ENCODE data around the gene MEIOSIN.

DNA sequence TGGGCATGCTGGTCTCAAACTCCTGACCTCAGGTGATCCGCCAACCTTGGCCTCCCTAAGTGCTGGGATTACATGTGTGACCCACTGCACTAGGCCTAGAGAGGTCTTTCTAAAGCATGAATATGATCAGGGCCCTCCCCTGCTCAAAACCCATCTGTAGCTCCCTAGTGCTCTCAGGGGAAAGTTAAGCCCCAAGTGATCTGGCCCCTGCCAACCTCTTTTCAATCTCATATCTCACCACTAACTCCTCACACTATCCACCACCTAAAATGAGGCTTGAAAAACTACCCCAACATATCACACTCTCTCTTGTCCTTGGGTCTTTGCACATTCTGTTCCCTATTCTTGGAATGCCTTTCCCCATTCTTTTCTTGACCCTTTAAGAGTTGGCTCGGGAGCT, 61.4 kb downstream of the MEIOSIN start:
- TF ChIP-seq POLR2A (IDR thresholded peaks at IDR 0.05; ENCODE audit: extremely low read depth, insufficient read length): no peak
- TF ChIP-seq, protein P1, sequence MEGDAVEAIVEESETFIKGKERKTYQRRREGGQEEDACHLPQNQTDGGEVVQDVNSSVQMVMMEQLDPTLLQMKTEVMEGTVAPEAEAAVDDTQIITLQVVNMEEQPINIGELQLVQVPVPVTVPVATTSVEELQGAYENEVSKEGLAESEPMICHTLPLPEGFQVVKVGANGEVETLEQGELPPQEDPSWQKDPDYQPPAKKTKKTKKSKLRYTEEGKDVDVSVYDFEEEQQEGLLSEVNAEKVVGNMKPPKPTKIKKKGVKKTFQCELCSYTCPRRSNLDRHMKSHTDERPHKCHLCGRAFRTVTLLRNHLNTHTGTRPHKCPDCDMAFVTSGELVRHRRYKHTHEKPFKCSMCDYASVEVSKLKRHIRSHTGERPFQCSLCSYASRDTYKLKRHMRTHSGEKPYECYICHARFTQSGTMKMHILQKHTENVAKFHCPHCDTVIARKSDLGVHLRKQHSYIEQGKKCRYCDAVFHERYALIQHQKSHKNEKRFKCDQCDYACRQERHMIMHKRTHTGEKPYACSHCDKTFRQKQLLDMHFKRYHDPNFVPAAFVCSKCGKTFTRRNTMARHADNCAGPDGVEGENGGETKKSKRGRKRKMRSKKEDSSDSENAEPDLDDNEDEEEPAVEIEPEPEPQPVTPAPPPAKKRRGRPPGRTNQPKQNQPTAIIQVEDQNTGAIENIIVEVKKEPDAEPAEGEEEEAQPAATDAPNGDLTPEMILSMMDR (IDR thresholded peaks at IDR 0.05; ENCODE audit: low read depth, low read length): no peak
- TF ChIP-seq, protein P2, sequence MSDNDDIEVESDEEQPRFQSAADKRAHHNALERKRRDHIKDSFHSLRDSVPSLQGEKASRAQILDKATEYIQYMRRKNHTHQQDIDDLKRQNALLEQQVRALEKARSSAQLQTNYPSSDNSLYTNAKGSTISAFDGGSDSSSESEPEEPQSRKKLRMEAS (IDR thresholded peaks at IDR 0.05; ENCODE audit: low read depth, low read length): no peak
